HUES48 (cell line): ENCODE data around the gene MFAP3.
A peak's percentile ranks its signal among the peaks of the same experiment; 100 is the strongest.
"Not testable (repeated sequence)": the region's sequence is repeated elsewhere in the genome, so short reads cannot be mapped to it uniquely, and the experiment has no call there.

ENCODE experiments used
- H3K27ac ChIP-seq: one replicate; pipeline ENCODE4 v1.7.0; 2013; ENCODE audit warnings: low read depth, low read length, inconsistent platforms
- H3K27me3 ChIP-seq: 2 replicates; pipeline ENCODE4 v1.6.1; 2013; ENCODE audit warnings: mild to moderate bottlenecking, low read length; ENCODE audit not compliant: control insufficient read depth, insufficient read depth
- H3K36me3 ChIP-seq: 2 replicates; pipeline ENCODE4 v1.6.1; 2013; ENCODE audit warnings: low read length; ENCODE audit not compliant: control insufficient read depth, insufficient read depth
- H3K4me1 ChIP-seq: 2 replicates; pipeline ENCODE4 v1.6.1; 2013; ENCODE audit warnings: mild to moderate bottlenecking, low read length; ENCODE audit not compliant: control insufficient read depth, insufficient read depth
- H3K4me3 ChIP-seq: 2 replicates; pipeline ENCODE4 v1.5.1; 2013; ENCODE audit warnings: mild to moderate bottlenecking, low read depth, low read length
- H3K9ac ChIP-seq: 2 replicates; pipeline ENCODE4 v1.6.1; 2013; ENCODE audit warnings: mild to moderate bottlenecking, low read depth, low read length, moderate library complexity
- H3K9me3 ChIP-seq: 2 replicates; pipeline ENCODE4 v1.6.1; 2013; ENCODE audit warnings: low read length; ENCODE audit not compliant: control insufficient read depth, insufficient read depth

The MFAP3 gene

DNA sequence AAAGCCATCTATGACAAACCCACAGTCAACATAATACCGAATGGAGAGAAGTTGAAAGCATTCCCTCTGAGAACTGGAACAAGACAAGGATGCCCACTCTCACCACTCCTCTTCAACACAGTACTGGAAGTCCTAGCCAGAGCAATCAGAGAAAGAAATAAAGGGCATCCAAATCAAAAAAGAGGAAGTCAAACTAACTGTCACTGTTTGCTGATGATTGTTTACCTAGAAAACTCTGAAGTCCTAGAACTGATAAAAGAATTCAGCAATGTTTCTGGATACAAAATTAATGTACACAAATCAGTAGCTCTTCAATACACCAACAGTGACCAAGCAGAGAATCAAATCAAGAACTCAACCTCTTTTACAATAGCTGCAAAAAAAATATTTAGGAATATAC lies 19.8 kb upstream of the MFAP3 start:
- not testable (repeated sequence) for H3K36me3 ChIP-seq, H3K9ac ChIP-seq, H3K27ac ChIP-seq, H3K4me3 ChIP-seq, H3K4me1 ChIP-seq, H3K9me3 ChIP-seq, H3K27me3 ChIP-seq

DNA sequence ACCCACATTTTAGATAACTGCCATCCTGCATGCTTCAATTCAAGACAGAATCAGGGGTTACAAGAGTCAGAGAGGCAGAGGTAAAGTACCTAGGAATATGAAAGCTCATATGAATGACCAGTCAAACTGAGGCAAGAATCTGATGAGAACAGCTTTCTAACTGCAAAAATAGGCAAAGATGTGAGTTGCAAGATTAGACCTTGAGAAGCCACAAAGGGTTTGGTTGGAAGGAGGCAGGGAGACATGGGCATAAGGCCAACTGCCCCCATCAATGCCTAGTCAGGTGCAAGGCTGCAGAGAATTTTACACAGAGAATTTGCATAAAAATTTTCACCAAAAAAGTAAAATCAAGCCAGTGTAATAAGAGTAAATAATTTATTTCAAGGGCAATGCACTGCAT lies 12.8 kb upstream of the MFAP3 start:
- Histone ChIP-seq H3K36me3 (peaks cover 4% of the 10 kb centered on the region; the same call in 1 of the 2 replicates), H3K27me3 (no peaks in the 10 kb centered on the region), H3K27ac (no peak overlapping the region), H3K4me3 (no peak overlapping the region), H3K9me3 (no peaks in the 10 kb centered on the region), H3K4me1 (no peaks in the 10 kb centered on the region), H3K9ac (no peak overlapping the region)

DNA sequence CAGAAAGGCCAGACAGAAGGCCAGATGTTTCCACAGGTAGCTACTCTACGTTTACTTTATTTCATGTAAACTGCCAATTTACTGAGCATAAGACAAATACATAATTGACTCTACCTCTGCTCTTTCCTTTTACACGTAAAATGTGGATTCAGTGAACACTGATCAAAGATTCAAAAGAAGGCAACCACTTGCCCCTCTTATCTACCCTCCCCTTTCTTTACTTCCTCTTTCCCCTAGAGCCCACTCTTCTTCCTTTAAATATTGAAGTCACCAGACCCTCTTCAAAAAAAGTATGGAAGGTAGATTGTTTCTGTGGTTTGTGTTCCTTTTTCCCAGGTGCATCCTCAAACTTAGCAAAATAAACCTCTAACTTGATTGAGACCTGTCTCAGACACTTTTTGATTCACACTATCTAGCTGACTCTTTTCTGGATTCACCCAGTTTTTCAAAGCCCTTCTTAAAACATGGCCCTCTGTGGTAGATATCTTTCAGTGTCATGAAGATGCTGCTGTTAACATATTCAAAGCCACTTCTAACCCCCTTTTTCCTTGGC lies 6.8 kb upstream of the MFAP3 start:
- Histone ChIP-seq H3K4me1 (no peaks in the 10 kb centered on the region), H3K27me3 (no peaks in the 10 kb centered on the region), H3K27ac (no peak overlapping the region), H3K36me3 (0 out of 2 replicates have a peak, but pooled peaks cover under 1% of the 10 kb centered on the region), H3K4me3 (no peak overlapping the region), H3K9ac (no peak overlapping the region), H3K9me3 (no peaks in the 10 kb centered on the region)

DNA sequence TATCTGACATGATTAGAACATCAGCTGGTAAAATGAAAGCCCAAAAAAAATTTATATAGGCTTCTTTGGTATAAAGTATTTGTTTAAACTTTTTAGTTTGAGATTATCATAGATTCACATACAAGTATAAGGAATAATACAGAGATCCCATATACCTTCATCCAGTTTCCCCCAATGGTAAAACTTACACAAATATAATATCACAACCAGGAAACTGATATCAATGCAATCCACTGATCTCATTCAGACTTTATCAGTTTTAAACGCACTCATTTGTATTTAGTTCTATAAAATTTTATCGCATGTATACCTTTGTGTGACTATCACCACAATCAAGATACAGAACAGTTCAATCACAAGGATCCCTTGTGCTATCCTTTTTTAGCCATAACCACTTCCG lies 3.8 kb upstream of the MFAP3 start:
- Histone ChIP-seq H3K9ac (no peak overlapping the region), H3K27ac (no peak overlapping the region), H3K36me3 (no peaks in the 10 kb centered on the region), H3K4me1 (peaks cover 9% of the 10 kb centered on the region), H3K4me3 (no peak overlapping the region), H3K27me3 (no peaks in the 10 kb centered on the region), H3K9me3 (no peaks in the 10 kb centered on the region)

DNA sequence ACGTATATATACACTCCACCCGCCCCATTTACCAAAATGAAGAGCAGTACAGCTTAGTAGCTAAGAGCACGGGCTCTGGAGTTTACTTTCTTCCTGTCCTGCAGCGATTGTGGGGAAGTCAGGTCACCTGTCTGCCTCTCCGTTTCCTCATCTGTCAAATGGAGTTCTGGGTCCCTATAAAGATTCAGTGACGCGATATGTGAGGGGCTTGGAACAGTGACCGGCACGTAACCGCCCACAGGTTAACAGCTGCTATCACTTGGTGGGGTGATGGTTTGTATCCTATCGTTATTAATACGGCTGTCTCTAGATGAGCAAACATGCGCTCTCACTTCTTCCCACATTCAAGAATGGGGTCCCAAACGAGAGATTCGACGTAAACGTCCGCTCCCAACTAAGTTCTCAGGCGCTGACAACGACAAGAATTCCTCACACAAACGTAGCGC lies 483 bp upstream of the MFAP3 start:
- Histone ChIP-seq H3K36me3 (no peaks in the 10 kb centered on the region), H3K27ac (peak overlapping the region; percentile 72), H3K9ac (peak overlapping the region; percentile 82), H3K9me3 (no peaks in the 10 kb centered on the region), H3K27me3 (no peaks in the 10 kb centered on the region), H3K4me1 (peaks cover 16% of the 10 kb centered on the region), H3K4me3 (peak overlapping the region; percentile 92)

DNA sequence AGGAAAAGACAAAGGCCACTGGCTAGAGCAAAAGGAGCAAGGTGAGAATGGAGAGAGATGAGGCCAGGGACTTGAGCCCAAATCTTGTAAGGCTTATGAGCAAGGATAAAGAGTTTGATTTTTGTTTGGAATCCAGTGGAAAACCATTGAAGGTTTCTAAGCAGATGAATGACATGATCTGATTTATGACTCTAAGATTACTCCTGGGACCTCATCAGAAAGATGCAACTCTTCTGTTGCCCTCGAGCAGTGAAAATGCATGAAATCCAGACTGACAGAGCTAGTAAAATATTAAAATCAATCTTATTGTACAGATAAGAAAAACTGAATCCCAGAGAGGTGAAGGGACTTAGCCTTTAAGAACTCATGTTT lies 677 bp downstream of the MFAP3 start:
- no peak overlapping the region for H3K27ac ChIP-seq
- H3K9me3 ChIP-seq, result no peaks in the 10 kb centered on the region
- H3K9ac ChIP-seq, result peak overlapping the region; percentile 82
- no peaks in the 10 kb centered on the region for H3K27me3 ChIP-seq
- no peaks in the 10 kb centered on the region for H3K36me3 ChIP-seq
- peaks cover 16% of the 10 kb centered on the region for H3K4me1 ChIP-seq
- peak overlapping the region; percentile 92 for H3K4me3 ChIP-seq

DNA sequence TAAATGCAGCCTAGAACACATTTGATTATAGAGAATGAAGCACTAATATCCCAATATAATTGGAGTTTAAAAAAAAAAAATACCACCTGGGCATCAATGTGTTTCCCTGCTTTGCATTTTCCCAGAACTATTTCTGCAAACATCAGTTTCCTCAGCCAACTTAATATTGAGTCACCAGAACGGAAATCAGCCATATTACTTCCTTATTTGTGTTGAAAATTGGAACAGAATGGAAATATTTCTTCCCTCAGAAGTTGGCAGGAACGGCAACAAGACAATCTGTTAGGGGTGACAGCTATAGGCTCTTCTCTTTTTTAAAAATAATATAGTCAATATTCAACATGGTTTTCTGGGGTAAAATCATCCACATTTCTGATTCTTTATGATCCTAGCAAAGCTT lies 4.0 kb downstream of the MFAP3 start:
- Histone ChIP-seq H3K4me1 (peaks cover 14% of the 10 kb centered on the region), H3K27me3 (no peaks in the 10 kb centered on the region), H3K36me3 (no peaks in the 10 kb centered on the region), H3K9ac (no peak overlapping the region), H3K4me3 (no peak overlapping the region), H3K27ac (no peak overlapping the region), H3K9me3 (no peaks in the 10 kb centered on the region)

DNA sequence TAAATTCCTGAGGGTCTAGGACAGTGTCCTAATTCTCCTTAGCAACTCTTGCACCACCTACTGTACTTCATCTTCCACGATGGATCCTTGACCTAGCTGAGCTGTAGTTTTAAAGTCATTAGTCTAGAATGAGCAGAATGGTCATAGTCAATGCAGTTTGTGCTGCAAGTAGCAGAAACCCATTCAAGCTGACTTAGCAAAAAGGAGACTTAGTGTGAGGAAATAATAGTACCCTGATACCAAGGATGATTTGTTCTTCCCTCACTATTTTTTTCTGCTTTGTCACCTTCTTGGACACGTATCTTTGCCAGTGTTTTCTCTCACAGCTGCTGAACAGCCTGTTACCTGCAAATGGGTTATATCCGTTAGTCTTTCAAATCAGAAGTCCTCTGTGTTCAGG lies 5.3 kb downstream of the MFAP3 start:
- H3K36me3 ChIP-seq, result no peaks in the 10 kb centered on the region
- H3K27me3 ChIP-seq, result no peaks in the 10 kb centered on the region
- no peaks in the 10 kb centered on the region for H3K9me3 ChIP-seq
- peaks cover 12% of the 10 kb centered on the region for H3K4me1 ChIP-seq
- no peak overlapping the region for H3K4me3 ChIP-seq
- H3K27ac ChIP-seq, result no peak overlapping the region
- no peak overlapping the region for H3K9ac ChIP-seq

DNA sequence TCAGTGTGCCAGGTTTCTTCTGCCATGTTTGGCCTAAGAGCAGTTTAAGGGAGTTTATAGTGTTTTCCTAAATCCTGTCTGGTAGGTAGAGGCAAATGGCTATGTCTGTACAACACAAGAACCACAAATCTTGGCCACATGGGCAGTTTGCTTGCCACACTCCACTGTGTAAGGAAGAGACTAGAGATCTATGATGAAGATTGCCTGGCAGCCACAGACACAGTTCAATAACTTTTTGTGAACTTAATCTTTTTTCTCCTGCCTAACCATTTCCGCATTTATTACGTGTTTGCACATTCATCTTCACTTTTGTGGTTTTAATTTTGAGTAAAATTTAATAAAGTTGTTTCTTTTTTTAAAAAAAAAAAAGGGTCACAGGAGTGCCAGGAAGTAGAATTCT lies 5.8 kb downstream of the MFAP3 start:
- Histone ChIP-seq H3K36me3 (no peaks in the 10 kb centered on the region), H3K9me3 (no peaks in the 10 kb centered on the region), H3K4me1 (peaks cover 10% of the 10 kb centered on the region), H3K27ac (no peak overlapping the region), H3K27me3 (no peaks in the 10 kb centered on the region), H3K9ac (no peak overlapping the region), H3K4me3 (no peak overlapping the region)

DNA sequence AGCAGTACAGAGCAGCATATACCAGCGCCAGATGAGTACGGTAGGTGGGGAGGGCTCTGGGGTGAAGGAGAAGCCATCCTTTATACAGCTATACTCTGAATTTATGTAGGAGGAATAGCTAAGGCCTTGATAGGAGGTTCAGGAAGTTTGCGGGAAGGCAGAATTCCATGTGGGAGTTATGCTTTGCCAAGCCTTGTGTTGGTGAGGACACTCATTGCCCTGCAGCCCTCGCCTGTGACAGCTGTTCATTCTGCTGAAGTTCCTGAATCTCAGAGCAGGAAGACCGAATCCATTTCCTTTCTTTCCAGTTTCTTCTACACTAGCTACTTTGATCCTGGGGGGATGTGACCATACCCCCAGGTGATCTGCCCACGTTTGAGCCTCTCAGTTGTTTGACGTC lies 7.7 kb downstream of the MFAP3 start:
- Histone ChIP-seq H3K4me1 (no peaks in the 10 kb centered on the region), H3K27ac (no peak overlapping the region), H3K4me3 (no peak overlapping the region), H3K27me3 (no peaks in the 10 kb centered on the region), H3K36me3 (peaks cover 5% of the 10 kb centered on the region; the same call in 1 of the 2 replicates), H3K9me3 (no peaks in the 10 kb centered on the region), H3K9ac (no peak overlapping the region)

DNA sequence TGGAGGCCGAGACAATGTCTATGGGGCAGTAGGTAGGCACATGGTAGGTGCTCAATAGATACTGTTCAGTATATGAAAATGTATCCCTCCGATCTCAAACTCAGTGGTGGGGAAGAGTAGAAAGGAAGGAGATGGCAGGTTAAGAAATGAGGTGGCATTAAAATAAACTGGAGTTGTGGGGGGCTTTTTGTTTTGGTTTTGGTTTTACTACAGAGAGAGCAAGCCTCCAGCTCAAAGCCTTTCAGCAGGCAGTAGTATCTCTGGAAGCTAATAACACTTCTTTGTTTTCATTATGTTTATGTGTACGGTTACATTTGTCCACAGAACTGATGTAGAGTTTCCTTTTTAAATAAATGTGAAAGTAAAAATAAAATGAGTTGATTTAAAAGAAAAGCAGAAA lies 8.6 kb downstream of the MFAP3 start:
- no peak overlapping the region for H3K9ac ChIP-seq
- peaks cover 7% of the 10 kb centered on the region for H3K36me3 ChIP-seq
- H3K27ac ChIP-seq, result no peak overlapping the region
- no peaks in the 10 kb centered on the region for H3K9me3 ChIP-seq
- H3K4me3 ChIP-seq, result no peak overlapping the region
- no peaks in the 10 kb centered on the region for H3K27me3 ChIP-seq
- H3K4me1 ChIP-seq, result no peaks in the 10 kb centered on the region

DNA sequence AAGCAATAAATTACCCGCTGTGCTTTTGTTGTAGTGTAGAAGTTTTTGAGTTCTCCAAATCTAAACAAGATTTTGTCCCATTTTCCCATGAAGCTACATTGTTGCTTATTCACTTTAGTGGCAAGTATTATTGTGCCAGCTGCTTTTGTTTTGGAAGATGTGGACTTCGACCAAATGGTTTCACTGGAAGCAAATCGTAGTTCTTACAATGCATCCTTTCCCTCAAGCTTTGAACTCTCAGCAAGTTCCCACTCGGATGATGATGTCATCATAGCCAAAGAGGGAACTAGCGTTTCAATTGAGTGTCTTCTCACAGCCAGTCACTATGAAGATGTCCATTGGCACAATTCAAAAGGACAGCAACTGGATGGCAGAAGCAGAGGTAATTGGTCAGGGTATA lies 10.9 kb downstream of the MFAP3 start:
- no peaks in the 10 kb centered on the region for H3K4me1 ChIP-seq

More for the DNA sequence above, 10.9 kb downstream of the MFAP3 start:
- H3K4me3 ChIP-seq, result no peak overlapping the region
- H3K9ac ChIP-seq, result no peak overlapping the region
- H3K27me3 ChIP-seq, result no peaks in the 10 kb centered on the region
- no peak overlapping the region for H3K27ac ChIP-seq
- peaks cover 22% of the 10 kb centered on the region for H3K36me3 ChIP-seq
- H3K9me3 ChIP-seq, result no peaks in the 10 kb centered on the region
